MV-4-11 (cell line): ENCODE data around the gene PTPRK.

ENCODE experiments used
- DNase-seq: peaks from one replicate; lab custom pipeline; 2025; lab: John Stamatoyannopoulos, UW

Gene PTPRK

GRCh38 chr6:128343706-128344105 lies 176.7 kb downstream of the PTPRK start:
- DNase-seq: no peak

- DNase-seq: no peak
Measured at GRCh38 chr6:128339635-128340450, 180.6 kb downstream of the PTPRK start.

GRCh38 chr6:128337619-128338018 lies 182.8 kb downstream of the PTPRK start:
- DNase-seq: no peak

- DNase-seq: no peak
Measured at GRCh38 chr6:128336436-128337095, 183.8 kb downstream of the PTPRK start.

GRCh38 chr6:128335963-128336362 lies 184.4 kb downstream of the PTPRK start:
- DNase-seq: no peak

- no peak for DNase-seq
Measured at GRCh38 chr6:128333581-128334223, 186.7 kb downstream of the PTPRK start.

- peak; percentile 74 for DNase-seq
Measured at GRCh38 chr6:128327890-128328289, 192.5 kb downstream of the PTPRK start.

- DNase-seq: no peak
Measured at GRCh38 chr6:128323011-128323410, 197.4 kb downstream of the PTPRK start.

GRCh38 chr6:128319946-128320345 lies 200.5 kb downstream of the PTPRK start:
- no peak for DNase-seq

GRCh38 chr6:128319157-128319556 lies 201.2 kb downstream of the PTPRK start:
- no peak for DNase-seq

GRCh38 chr6:128316258-128316929 lies 204.0 kb downstream of the PTPRK start:
- no peak for DNase-seq

- DNase-seq: no peak
Measured at GRCh38 chr6:128314190-128314589, 206.2 kb downstream of the PTPRK start.

- DNase-seq: peak; percentile 88
Measured at GRCh38 chr6:128311944-128312570, 208.3 kb downstream of the PTPRK start.

- peak; percentile 69 for DNase-seq
Measured at GRCh38 chr6:128310451-128310850, 209.9 kb downstream of the PTPRK start.

- no peak for DNase-seq
Measured at GRCh38 chr6:128307671-128308070, 212.7 kb downstream of the PTPRK start.

- no peak for DNase-seq
Measured at GRCh38 chr6:128305976-128306375, 214.4 kb downstream of the PTPRK start.

- DNase-seq: no peak
Measured at GRCh38 chr6:128305228-128305627, 215.2 kb downstream of the PTPRK start.

GRCh38 chr6:128303870-128304269 lies 216.5 kb downstream of the PTPRK start:
- peak; percentile 98 for DNase-seq

GRCh38 chr6:128302942-128303341 lies 217.5 kb downstream of the PTPRK start:
- no peak for DNase-seq

GRCh38 chr6:128295670-128296069 lies 224.7 kb downstream of the PTPRK start:
- peak; percentile 11 for DNase-seq

GRCh38 chr6:128290221-128290620 lies 230.2 kb downstream of the PTPRK start:
- DNase-seq: no peak

GRCh38 chr6:128284128-128284527 lies 236.3 kb downstream of the PTPRK start:
- no peak for DNase-seq
